Psoas muscle (tissue), 8 donors: Measurements from ENCODE around the gene CLASP1. TPM values are rescaled to one million over a fixed set of nuclear protein-coding genes. Genes with fewer than 3 reads are reported as not detected.
"Not testable (repeated sequence)": the region's sequence is repeated elsewhere in the genome, so short reads cannot be mapped to it uniquely, and the experiment has no call there.

Source experiments
- ATAC-seq, 4 donors: fragments of 200-7000 bp; cut with Tn5 transposase; one replicate each; pipeline ENCODE4 v1.9.1; 2020; ENCODE audit warnings: moderate library complexity in 3 of 4, mild to moderate bottlenecking in 2 of 4
- DNase-seq, 2 donors: peaks; one replicate each; pipeline ENCODE4 v3.0.0-alpha.2; 2020
- H3K27ac ChIP-seq: fragments of 200-600 bp; one replicate; pipeline ENCODE4 v1.8.0; 2022
- H3K27me3 ChIP-seq, 3 donors: fragments of 200-600 bp in 1 of 3; one replicate each; pipeline versions ENCODE4 v1.6.1 to v1.8.0; 2013 to 2022; ENCODE audit warnings: low read length in 2 of 3, mild to moderate bottlenecking in 2 of 3, moderate library complexity in 1 of 3; ENCODE audit not compliant: insufficient read depth in 3 of 3
- H3K36me3 ChIP-seq, 2 donors: fragments of 200-600 bp in 1 of 2; one replicate each; pipeline versions ENCODE4 v1.6.1 to v1.8.0; 2013 to 2022; ENCODE audit warnings: low read depth in 1 of 2, mild to moderate bottlenecking in 1 of 2, moderate library complexity in 1 of 2; ENCODE audit not compliant: insufficient read depth in 1 of 2
- H3K4me1 ChIP-seq: fragments of 200-600 bp; one replicate; pipeline ENCODE4 v1.8.0; 2022
- H3K4me3 ChIP-seq: fragments of 200-600 bp; one replicate; pipeline ENCODE4 v1.8.0; 2022; ENCODE audit warnings: mild to moderate bottlenecking
- H3K9me3 ChIP-seq: fragments of 200-600 bp; one replicate; pipeline ENCODE4 v1.8.0; 2022
- WGBS, 3 donors: extraction: QIAGEN DNeasy Blood & Tissue Kit; methylation state at CpG; one replicate each; pipeline versions ENCODE4 v1.1.6 to v1.1.7; 2013; 5-methylcytosine and 5-hydroxymethylcytosine counted together
- intact Hi-C, 2 donors: fragments of 100-400 bp; cut with DNase I; formaldehyde crosslinking; loops; one replicate each; pipeline versions ENCODE4 v1.11.0 to v1.14.2; 2022
- polyA plus RNA-seq, 3 donors: library from polyadenylated mRNA; stranded (reverse); fragments of 200-250 nt; gene quantifications; one replicate each; pipeline ENCODE4 v1.2.3, GENCODE V29; 2013
- total RNA-seq, 4 donors: library from RNA; stranded (reverse); fragmentation: NEBNext Ultra II Directional in 2 of 4; extraction: Animal tissue kit (Norgen Biotek cat#: 25700) in 2 of 4; gene quantifications; one replicate each; pipeline versions ENCODE4 v1.2.1 to v1.2.4, GENCODE V29; 2021 to 2023
- TF ChIP-seq, protein P1 (sequence below): fragments of 200-600 bp; IDR thresholded peaks from one replicate; pipeline ENCODE4 v1.8.0; 2022; ENCODE audit warnings: antibody characterized with exemption
- donor health status: healthy with polysubstance abuse.
- donor health status: DM: no; HTN: no; CAD: no; lungs with moderate emphysema.
- donor health status: Bipolar disorder and iron deficiency.
- donor health status: healthy.
- donor health status: DM: yes; HTN: yes; CAD: no.
- donor health status: DM: no; HTN: no; CAD: no.
- donor health status: DM: no; HTN: no; CAD: no.
- donor health status: DM: yes; HTN: yes; CAD: no.

CLASP1 gene
- total and polyA plus RNA-seq, 7 donors = 11.6 to 60.7 (median 38.8) TPM

DNA sequence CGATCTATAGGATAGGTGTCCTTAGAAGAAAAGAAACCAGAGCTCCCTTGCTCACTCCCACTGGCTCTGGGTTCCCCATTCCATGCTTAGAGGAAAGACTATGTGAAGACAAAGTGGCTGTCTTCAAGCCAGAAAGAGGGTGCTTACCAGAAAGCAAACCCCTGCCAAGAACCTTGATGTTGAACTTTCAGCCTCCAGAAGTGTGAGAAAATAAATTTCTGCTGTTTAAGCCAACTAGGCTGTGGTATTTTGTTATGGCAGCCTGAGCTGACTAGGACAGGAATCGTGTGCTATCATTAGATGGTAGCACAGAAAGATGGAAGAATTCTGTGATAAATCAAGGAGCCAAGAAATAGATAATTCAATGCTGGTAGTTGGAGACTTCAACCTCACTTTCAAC lies 344.3 kb downstream of the CLASP1 start:
- TF ChIP-seq, protein P1, sequence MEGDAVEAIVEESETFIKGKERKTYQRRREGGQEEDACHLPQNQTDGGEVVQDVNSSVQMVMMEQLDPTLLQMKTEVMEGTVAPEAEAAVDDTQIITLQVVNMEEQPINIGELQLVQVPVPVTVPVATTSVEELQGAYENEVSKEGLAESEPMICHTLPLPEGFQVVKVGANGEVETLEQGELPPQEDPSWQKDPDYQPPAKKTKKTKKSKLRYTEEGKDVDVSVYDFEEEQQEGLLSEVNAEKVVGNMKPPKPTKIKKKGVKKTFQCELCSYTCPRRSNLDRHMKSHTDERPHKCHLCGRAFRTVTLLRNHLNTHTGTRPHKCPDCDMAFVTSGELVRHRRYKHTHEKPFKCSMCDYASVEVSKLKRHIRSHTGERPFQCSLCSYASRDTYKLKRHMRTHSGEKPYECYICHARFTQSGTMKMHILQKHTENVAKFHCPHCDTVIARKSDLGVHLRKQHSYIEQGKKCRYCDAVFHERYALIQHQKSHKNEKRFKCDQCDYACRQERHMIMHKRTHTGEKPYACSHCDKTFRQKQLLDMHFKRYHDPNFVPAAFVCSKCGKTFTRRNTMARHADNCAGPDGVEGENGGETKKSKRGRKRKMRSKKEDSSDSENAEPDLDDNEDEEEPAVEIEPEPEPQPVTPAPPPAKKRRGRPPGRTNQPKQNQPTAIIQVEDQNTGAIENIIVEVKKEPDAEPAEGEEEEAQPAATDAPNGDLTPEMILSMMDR = no peak
- no peak for DNase-seq
- Histone ChIP-seq H3K4me1 (no peaks in the 10 kb centered on the region), H3K4me3 (no peak overlapping the region), H3K36me3 (no peaks in the 10 kb centered on the region), H3K27ac (no peak overlapping the region), H3K9me3 (no peaks in the 10 kb centered on the region), H3K27me3 (peaks cover 0 to 13% (median 0%) of the 10 kb centered on the region in 3 donors)
- ATAC-seq = no peak
- intact Hi-C loops = loop anchor here in 1 of 2 donors (5.0 kb wide), 1 partner anchor 193 kb away; no protein-coding TSS in a partner anchor
- WGBS, 3 donors = 69 to 81% (median 71%) methylated on average over 2 of the region's 2 CpGs

DNA sequence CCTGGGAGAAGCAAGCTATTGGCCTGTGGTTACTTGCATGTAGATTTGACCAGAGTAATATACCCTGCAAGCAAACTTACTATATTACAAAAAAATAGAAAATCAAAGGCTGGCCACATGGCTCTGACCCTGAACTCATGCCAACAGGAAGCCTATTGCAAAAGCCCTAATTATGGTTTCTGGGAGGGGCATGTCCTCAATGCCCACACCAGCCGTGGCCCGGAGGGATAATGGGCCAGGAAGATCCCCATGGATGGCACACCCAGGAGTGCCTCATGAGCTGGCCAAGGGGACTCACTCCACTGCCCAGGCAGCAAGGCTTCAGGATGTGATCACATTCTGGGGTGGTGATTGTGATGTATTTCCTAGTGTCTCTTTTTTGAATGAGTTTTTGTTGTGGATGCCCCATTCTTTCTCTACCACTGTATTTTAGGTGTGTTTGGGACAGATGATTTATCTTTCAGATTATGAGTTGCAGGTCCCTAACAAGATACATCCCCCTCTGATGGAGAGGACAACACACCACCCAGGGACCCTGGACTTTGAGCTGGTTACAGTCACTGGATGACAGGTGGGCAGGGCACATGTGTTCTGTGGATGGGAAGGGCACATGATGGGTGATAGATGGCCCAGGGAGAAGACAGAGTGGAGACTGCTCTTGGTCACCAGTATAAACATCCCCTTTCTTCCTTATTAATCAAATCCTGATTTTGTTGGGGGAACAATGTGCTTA lies 345.6 kb downstream of the CLASP1 start:
- H3K4me1 ChIP-seq = no peaks in the 10 kb centered on the region

DNA sequence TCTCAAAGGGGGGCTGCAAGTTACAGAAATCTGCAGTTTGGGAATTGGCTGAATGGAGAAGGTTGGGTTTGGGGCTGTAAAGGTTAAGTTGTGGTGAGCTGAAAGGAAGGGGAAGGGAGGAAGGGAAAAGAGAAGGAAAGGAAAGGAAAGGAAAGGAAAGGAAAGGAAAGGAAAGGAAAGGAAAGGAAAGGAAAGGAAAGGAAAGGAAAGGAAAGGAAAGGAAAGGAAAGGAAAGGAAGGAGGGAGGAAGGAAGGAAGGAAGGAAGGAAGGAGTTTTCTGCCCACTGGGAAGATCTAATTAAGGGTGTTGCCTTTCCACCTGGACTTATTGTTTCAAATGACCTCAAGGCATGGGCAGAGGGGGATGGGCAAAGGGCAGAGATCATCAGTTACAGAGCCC lies 348.1 kb downstream of the CLASP1 start:
- H3K4me3 ChIP-seq, H3K9me3 ChIP-seq, H3K36me3 ChIP-seq, H3K27ac ChIP-seq, H3K27me3 ChIP-seq, ATAC-seq, intact Hi-C loops, H3K4me1 ChIP-seq, DNase-seq: not testable (repeated sequence)

More for the DNA sequence above, 345.6 kb downstream of the CLASP1 start:
- DNase-seq (no peak), ATAC-seq (no peak)
- no peaks in the 10 kb centered on the region for H3K9me3 ChIP-seq
- H3K27ac ChIP-seq = no peak overlapping the region
- 24 to 32% (median 26%) methylated on average over 2 of the region's 2 CpGs for WGBS, 3 donors
- intact Hi-C loops = no loop called here
- H3K4me3 ChIP-seq = no peak overlapping the region
- TF ChIP-seq, protein P1 = no peak
- H3K36me3 ChIP-seq = no peaks in the 10 kb centered on the region
- H3K27me3 ChIP-seq = peaks cover 0 to 13% (median 0%) of the 10 kb centered on the region in 3 donors

DNA sequence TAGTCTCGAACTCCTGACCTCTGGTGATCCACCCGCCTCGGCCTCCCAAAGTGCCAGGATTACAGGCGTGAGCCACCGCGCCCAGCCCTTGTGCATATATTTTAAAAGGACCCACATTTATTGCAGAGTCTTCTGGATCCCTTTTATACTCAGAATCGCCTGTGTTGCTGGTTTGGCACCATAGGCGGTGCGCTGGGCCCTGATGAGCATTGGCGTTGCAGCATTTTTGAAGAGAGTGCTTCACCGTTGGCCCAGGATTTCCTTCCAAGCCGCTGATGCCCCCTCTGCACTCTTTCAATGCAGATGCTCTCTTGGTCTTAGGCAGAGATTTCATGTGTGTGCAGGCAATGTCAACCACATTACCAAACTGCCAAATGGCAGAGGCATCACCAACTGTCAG lies 350.8 kb downstream of the CLASP1 start:
- WGBS, 3 donors = 92 to 95% (median 93%) methylated on average over 11 to 12 of the region's 12 CpGs
- H3K27me3 ChIP-seq = peaks cover 0 to 4% (median 0%) of the 10 kb centered on the region in 3 donors
- no peaks in the 10 kb centered on the region for H3K9me3 ChIP-seq
- intact Hi-C loops = loop anchor here in 1 of 2 donors (5.0 kb wide), 1 partner anchor 201 kb away; no protein-coding TSS in a partner anchor
- H3K36me3 ChIP-seq = no peaks in the 10 kb centered on the region
- H3K27ac ChIP-seq = no peak overlapping the region
- H3K4me1 ChIP-seq = no peaks in the 10 kb centered on the region
- TF ChIP-seq, protein P1 = no peak
- no peak for ATAC-seq
- DNase-seq = no peak
- H3K4me3 ChIP-seq = no peak overlapping the region

DNA sequence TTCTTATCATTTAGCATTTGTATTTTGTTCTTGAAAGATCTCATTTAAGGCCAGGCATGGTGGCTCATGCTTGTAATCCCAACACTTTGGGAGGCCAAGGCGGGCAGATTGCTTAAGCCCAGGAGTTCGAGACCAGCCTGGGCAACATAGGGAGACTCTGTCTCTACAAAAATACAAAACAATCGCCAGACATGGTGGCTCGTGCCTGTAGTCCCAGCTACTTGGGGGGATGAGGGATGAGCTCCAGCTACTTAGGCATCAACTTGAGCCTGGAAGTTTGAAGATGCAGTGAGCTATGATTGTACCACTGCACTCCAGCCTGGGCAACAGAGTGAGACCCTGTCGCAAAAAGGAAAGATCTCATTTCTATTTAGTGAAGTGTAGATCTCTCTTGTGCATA lies 351.4 kb downstream of the CLASP1 start:
- ATAC-seq, H3K4me1 ChIP-seq, H3K4me3 ChIP-seq, H3K9me3 ChIP-seq, H3K27me3 ChIP-seq, H3K36me3 ChIP-seq, DNase-seq, H3K27ac ChIP-seq: not testable (repeated sequence)
- intact Hi-C loops = loop anchor here in 1 of 2 donors (5.0 kb wide), 1 partner anchor 201 kb away; no protein-coding TSS in a partner anchor
- 89 to 92% (median 91%) methylated on average over 5 of the region's 5 CpGs for WGBS, 3 donors
